HCT116 (cell line): Measurements from ENCODE around the gene TBC1D3I. TPM values are rescaled to one million over a fixed set of nuclear protein-coding genes. Genes with fewer than 3 reads are reported as not detected.
"Not testable (repeated sequence)": the region's sequence is repeated elsewhere in the genome, so short reads cannot be mapped to it uniquely, and the experiment has no call there.

Experiments
- ATAC-seq: fragments of 200-7000 bp; cut with Tn5 transposase; 2 replicates; pipeline ENCODE4 v1.9.1; 2020; ENCODE audit warnings: mild to moderate bottlenecking, moderate library complexity
- Bru-seq: library from RNA; stranded (reverse); fragments of 400-500 nt; gene quantifications from one replicate; lab custom pipeline; 2021; lab: Mats Ljungman, UMichigan
- BruChase-seq, 2 experiments: library from RNA; stranded (reverse); fragments of 400-500 nt; gene quantifications; one replicate each; lab custom pipeline; 2021; lab: Mats Ljungman, UMichigan
- BruUV-seq: library from RNA; stranded (reverse); fragments of 400-500 nt; replicated peaks from 2 replicates; lab custom pipeline; 2021; lab: Mats Ljungman, UMichigan
- CTCF ChIA-PET: fragments of 300-600 bp; sonication (Branson Sonifier 250); formaldehyde crosslinking; loops from one replicate; lab custom pipeline; 2021; ENCODE audit warnings: antibody characterized with exemption; lab: Charles Lee
- POLR2A ChIA-PET: fragments of 300-600, 350-600 bp; sonication (Branson Sonifier 250); formaldehyde crosslinking; loops from one replicate; lab custom pipeline; 2021; ENCODE audit warnings: antibody characterized with exemption; lab: Charles Lee
- RAD21 ChIA-PET, 2 experiments: fragments of 300-600 bp; sonication (Branson Sonifier 250); formaldehyde crosslinking; loops; one replicate each; lab custom pipeline; 2023; ENCODE audit warnings: low total read pairs in 2 of 2; ENCODE audit not compliant: uncharacterized antibody in 2 of 2, unreplicated experiment in 2 of 2, low non-redundant PET in 1 of 2; lab: Charles Lee
- DNase-seq: peaks from one replicate; pipeline ENCODE4 v3.0.0-alpha.2; 2010; ENCODE audit warnings: low read depth, low spot score
- H2AFZ ChIP-seq: fragments of 200-600 bp; shearing (Covaris generic), sonication (generic); 2 replicates; pipeline ENCODE4 v1.6.1; 2017; ENCODE audit warnings: low read depth, mixed run types, mixed read lengths, antibody characterized with exemption, low read length; ENCODE audit not compliant: poor library complexity, severe bottlenecking
- H3K27ac ChIP-seq: 2 replicates; pipeline ENCODE4 v1.5.1; 2012; ENCODE audit warnings: low read depth, low read length
- H3K27me3 ChIP-seq: fragments of 200-600 bp; sonication (generic); 2 replicates; pipeline ENCODE4 v1.6.1; 2016; ENCODE audit warnings: mixed run types, low read length, mixed read lengths; ENCODE audit not compliant: insufficient read depth
- H3K36me3 ChIP-seq, 2 experiments: fragments of 200-500 bp in 1 of 2; fragments of 200-600 bp in 1 of 2; sonication (Bioruptor generic) in 1 of 2; sonication (generic) in 1 of 2; 2 replicates each; pipeline versions ENCODE4 v1.5.1 to v1.6.1; 2014 to 2016; ENCODE audit warnings: low read length in 2 of 2, inconsistent platforms in 1 of 2, mixed read lengths in 1 of 2, mixed run types in 1 of 2; ENCODE audit not compliant: insufficient read depth in 2 of 2, control insufficient read depth in 1 of 2
- H3K4me1 ChIP-seq, 2 experiments: fragments of 200-600 bp in 1 of 2; sonication (generic) in 1 of 2; 2 replicates each; pipeline versions ENCODE4 v1.5.1 to v1.6.1; 2012 to 2017; ENCODE audit warnings: low read length in 2 of 2, inconsistent platforms in 1 of 2, mild to moderate bottlenecking in 1 of 2, mixed read lengths in 1 of 2, mixed run types in 1 of 2, moderate library complexity in 1 of 2; ENCODE audit not compliant: insufficient read depth in 2 of 2, control insufficient read depth in 1 of 2
- H3K4me2 ChIP-seq: fragments of 200-600 bp; sonication (generic); 2 replicates; pipeline ENCODE4 v1.6.1; 2017; ENCODE audit warnings: mixed run types, low read length, mixed read lengths
- H3K4me3 ChIP-seq, 2 experiments: fragments of 200-600 bp in 1 of 2; sonication (generic) in 1 of 2; replicated peaks in 1 of 2; 2 replicates each; pipeline ENCODE4 v1.5.1; 2011 to 2016; ENCODE audit warnings: low read length in 2 of 2, control low read depth in 1 of 2, low read depth in 1 of 2, mild to moderate bottlenecking in 1 of 2, mixed read lengths in 1 of 2, mixed run types in 1 of 2
- H3K79me2 ChIP-seq: fragments of 200-600 bp; sonication (generic); 2 replicates; pipeline ENCODE4 v1.6.1; 2017; ENCODE audit warnings: mild to moderate bottlenecking, mixed run types, low read length, moderate library complexity, mixed read lengths; ENCODE audit not compliant: insufficient read depth
- H3K9ac ChIP-seq: fragments of 200-600 bp; sonication (generic); 2 replicates; pipeline ENCODE4 v1.6.1; 2016; ENCODE audit warnings: low read length, mixed read lengths
- H3K9me2 ChIP-seq: fragments of 200-600 bp; sonication (generic), shearing (Covaris generic); 2 replicates; pipeline ENCODE4 v1.6.1; 2017; ENCODE audit warnings: mixed run types, mild to moderate bottlenecking, moderate library complexity; ENCODE audit not compliant: insufficient read depth
- H3K9me3 ChIP-seq, 2 experiments: fragments of 200-500 bp in 1 of 2; fragments of 200-600 bp in 1 of 2; sonication (Bioruptor generic) in 1 of 2; sonication (generic) in 1 of 2; 2 replicates each; pipeline ENCODE4 v1.6.1; 2014 to 2017; ENCODE audit warnings: low read length in 2 of 2, mixed read lengths in 2 of 2, inconsistent platforms in 1 of 2, low read depth in 1 of 2, mild to moderate bottlenecking in 1 of 2, mixed run types in 1 of 2, moderate library complexity in 1 of 2; ENCODE audit not compliant: control insufficient read depth in 1 of 2, insufficient read depth in 1 of 2
- H4K20me1 ChIP-seq: fragments of 200-600 bp; sonication (generic), shearing (Covaris generic); 2 replicates; pipeline ENCODE4 v1.6.1; 2017; ENCODE audit warnings: mixed run types, mild to moderate bottlenecking, moderate library complexity; ENCODE audit not compliant: insufficient read depth
- intact Hi-C: fragments of 100-400 bp; cut with micrococcal nuclease; formaldehyde crosslinking; loops from 2 replicates; pipeline ENCODE4 v1.10.0; 2022
- long read RNA-seq: library from polyadenylated mRNA; unstranded; transcript quantifications from one replicate; pipeline ENCODE4 v2.0.0, GENCODE V29; 2021; ENCODE audit not compliant: unreplicated experiment
- polyA plus RNA-seq: library from polyadenylated mRNA; unstranded; fragments of >200 nt; gene quantifications from 2 replicates; pipeline ENCODE4 v1.2.1, GENCODE V29; 2012; ENCODE audit warnings: missing spikeins
- total RNA-seq: library from RNA; stranded (reverse); gene quantifications from one replicate; pipeline ENCODE4 v1.2.1, GENCODE V29; 2021; ENCODE audit not compliant: unreplicated experiment

TBC1D3I gene
- total RNA-seq (0.17 TPM), Bru-seq, nascent RNA (percentile 6 among the genes with signal in this experiment), BruChase-seq, experiment 1, labeled RNA remaining after a 6-hour chase (percentile 13 among the genes with signal in this experiment), BruChase-seq, experiment 2, labeled RNA remaining after a 2-hour chase (percentile 10 among the genes with signal in this experiment)
- polyA plus RNA-seq: 0.05 and 0.25 TPM in 2 replicates
- long read RNA-seq: 0 reads

DNA sequence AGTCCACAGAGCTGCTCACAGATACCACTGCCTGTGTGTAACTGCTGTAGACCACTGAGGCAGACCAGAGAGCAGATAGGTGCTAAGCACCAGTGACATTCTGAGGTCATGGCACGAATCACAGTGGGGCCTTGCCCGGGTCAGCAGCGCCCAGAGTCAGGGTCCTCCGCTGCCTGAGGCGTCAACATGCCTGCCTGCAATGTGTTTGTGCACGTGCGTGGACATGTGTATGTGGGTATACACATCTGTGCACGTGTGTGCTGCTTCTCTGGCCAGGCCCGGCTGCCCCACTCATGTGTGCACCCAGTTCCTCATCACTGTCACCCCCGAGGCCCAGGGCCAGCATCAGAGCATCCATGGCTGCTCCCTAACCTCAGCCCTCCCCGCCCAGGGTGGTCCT lies at the start of gene TBC1D3I:
TSS of gene TBC1D3I (minus strand) at position 101 of the 400 bp plus-strand sequence. CDS start 1,585 bp downstream, outside the sequence.
- BruUV-seq, H3K79me2 ChIP-seq, CTCF ChIA-PET, intact Hi-C loops, H3K9ac ChIP-seq, H3K4me3 ChIP-seq, H3K9me3 ChIP-seq, H3K4me2 ChIP-seq, ATAC-seq, H3K9me2 ChIP-seq, H3K4me1 ChIP-seq, H3K27me3 ChIP-seq, DNase-seq, H4K20me1 ChIP-seq, POLR2A ChIA-PET, H3K27ac ChIP-seq, H3K36me3 ChIP-seq, H2AFZ ChIP-seq, RAD21 ChIA-PET: not testable (repeated sequence)

DNA sequence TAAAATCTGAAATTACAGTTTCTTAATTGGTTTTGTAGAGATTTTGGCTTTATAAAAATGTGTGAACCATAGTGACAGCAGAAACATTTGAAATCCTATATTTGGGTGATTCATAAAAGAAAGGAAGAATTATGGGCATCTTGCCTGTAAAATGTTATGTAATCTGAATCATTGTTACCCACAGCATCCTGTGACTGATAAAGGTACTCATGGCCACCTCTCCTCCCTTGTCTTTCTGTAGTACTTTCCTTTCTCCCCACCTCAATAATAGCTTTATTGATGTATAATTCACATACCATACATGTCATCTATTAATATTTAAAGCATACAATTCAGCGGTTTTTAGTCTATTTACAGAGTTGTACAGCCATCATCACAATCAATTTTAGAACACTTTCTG lies 30.8 kb upstream of the TBC1D3I start:
- BruUV-seq, H3K36me3 ChIP-seq, POLR2A ChIA-PET, H3K9me3 ChIP-seq, H3K9ac ChIP-seq, RAD21 ChIA-PET, H3K9me2 ChIP-seq, H3K79me2 ChIP-seq, H3K4me3 ChIP-seq, H3K27ac ChIP-seq, intact Hi-C loops, H3K4me2 ChIP-seq, CTCF ChIA-PET, H4K20me1 ChIP-seq, H3K4me1 ChIP-seq, H2AFZ ChIP-seq, ATAC-seq, DNase-seq, H3K27me3 ChIP-seq: not testable (repeated sequence)

DNA sequence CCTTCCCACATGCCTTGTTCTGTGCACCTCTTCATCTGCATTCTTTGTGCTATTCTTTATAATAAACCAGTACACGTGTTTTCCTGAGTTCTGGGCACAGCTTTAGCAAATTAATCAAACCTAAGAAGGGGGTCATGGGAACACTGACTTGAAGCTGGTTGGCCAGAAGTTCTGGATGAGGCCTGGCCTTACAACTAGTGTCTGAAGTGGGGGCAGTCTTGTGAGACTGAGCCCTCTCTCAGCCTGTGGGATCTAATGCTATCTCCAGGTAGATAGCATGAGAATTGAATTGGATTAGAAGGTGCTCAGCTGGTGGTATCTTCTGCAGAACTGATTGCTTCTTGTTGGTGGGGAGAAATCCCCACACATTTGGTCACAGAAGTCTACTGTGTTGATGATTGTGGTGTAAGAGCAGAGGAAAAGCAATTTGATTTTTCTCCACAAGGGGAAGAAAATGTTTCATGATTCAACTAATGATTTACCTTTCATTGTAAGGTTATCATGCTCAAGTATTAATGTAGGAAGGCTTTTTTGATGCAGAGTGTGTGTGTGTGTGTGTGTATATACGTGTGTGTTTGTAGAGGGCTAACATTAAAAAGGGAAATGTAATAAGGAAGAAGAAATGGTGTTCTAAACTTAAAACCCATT lies 25.7 kb upstream of the TBC1D3I start:
- BruUV-seq, H3K4me3 ChIP-seq, CTCF ChIA-PET, H3K27me3 ChIP-seq, H3K36me3 ChIP-seq, H2AFZ ChIP-seq, H3K4me1 ChIP-seq, DNase-seq, H3K79me2 ChIP-seq, H3K9me2 ChIP-seq, H3K9me3 ChIP-seq, RAD21 ChIA-PET, H3K27ac ChIP-seq, H3K9ac ChIP-seq, intact Hi-C loops, H4K20me1 ChIP-seq, POLR2A ChIA-PET, H3K4me2 ChIP-seq: not testable (repeated sequence)
- ATAC-seq: peak; percentile 70

- H4K20me1 ChIP-seq, H2AFZ ChIP-seq, H3K9me2 ChIP-seq, H3K9ac ChIP-seq, H3K9me3 ChIP-seq, H3K4me1 ChIP-seq, H3K4me3 ChIP-seq, POLR2A ChIA-PET, BruUV-seq, H3K36me3 ChIP-seq, DNase-seq, CTCF ChIA-PET, H3K79me2 ChIP-seq, RAD21 ChIA-PET, H3K27ac ChIP-seq, ATAC-seq, intact Hi-C loops, H3K27me3 ChIP-seq, H3K4me2 ChIP-seq: not testable (repeated sequence)
These were observed 19.8 kb upstream of the TBC1D3I start for GRCh38 chr17:36284219-36284618.
